PC-3 (cell line): Measurements from ENCODE around the gene TSC22D4. TPM values are rescaled to one million over a fixed set of nuclear protein-coding genes. Genes with fewer than 3 reads are reported as not detected.
"Not testable (repeated sequence)": the region's sequence is repeated elsewhere in the genome, so short reads cannot be mapped to it uniquely, and the experiment has no call there.

Experiments
- ATAC-seq: fragments of 200-7000 bp; cut with Tn5 transposase; 2 replicates; pipeline ENCODE4 v1.9.1; 2020; ENCODE audit warnings: mild to moderate bottlenecking, moderate library complexity
- BruUV-seq: library from RNA; stranded (reverse); fragments of 400-500 nt; replicated peaks from 2 replicates; lab custom pipeline; 2021; lab: Mats Ljungman, UMichigan
- CTCF ChIA-PET: fragments of 300-600 bp; sonication (Branson Sonifier 250); formaldehyde crosslinking; loops from one replicate; lab custom pipeline; 2022; ENCODE audit warnings: antibody characterized with exemption; lab: Charles Lee
- POLR2A ChIA-PET: fragments of 300-600 bp; sonication (Branson Sonifier 250); formaldehyde crosslinking; loops from one replicate; lab custom pipeline; 2022; ENCODE audit warnings: antibody characterized with exemption; ENCODE audit not compliant: unreplicated experiment; lab: Charles Lee
- DNase-seq: peaks from one replicate; pipeline ENCODE4 v3.0.0-alpha.2; 2015
- H2AFZ ChIP-seq: fragments of 300-600 bp; sonication (generic); 2 replicates; pipeline ENCODE4 v1.6.0; 2016; ENCODE audit warnings: antibody characterized with exemption, low read length
- H3F3A ChIP-seq: fragments of 300-600 bp; sonication (generic); one replicate; pipeline ENCODE4 v1.6.0; 2017; ENCODE audit warnings: antibody characterized with exemption, low read length, control low read depth, mild to moderate bottlenecking; ENCODE audit not compliant: unreplicated experiment
- H3K27ac ChIP-seq: fragments of 300-600 bp; sonication (generic); 2 replicates; pipeline ENCODE4 v1.5.1; 2016; ENCODE audit warnings: mild to moderate bottlenecking, low read length
- H3K27me3 ChIP-seq: fragments of 300-600 bp; sonication (generic); 2 replicates; pipeline ENCODE4 v1.6.1; 2016; ENCODE audit warnings: low read length, mixed read lengths
- H3K36me3 ChIP-seq: fragments of 300-600 bp; sonication (generic); 2 replicates; pipeline ENCODE4 v1.6.1; 2016; ENCODE audit warnings: low read depth, mixed run types, low read length, mixed read lengths
- H3K4me1 ChIP-seq: fragments of 300-600 bp; sonication (generic); 2 replicates; pipeline ENCODE4 v1.5.1; 2016; ENCODE audit warnings: low read length; ENCODE audit not compliant: insufficient read depth
- H3K4me2 ChIP-seq: fragments of 300-600 bp; sonication (generic); 2 replicates; pipeline ENCODE4 v1.6.0; 2016; ENCODE audit warnings: low read length
- H3K4me3 ChIP-seq: fragments of 300-600 bp; sonication (generic); 2 replicates; pipeline ENCODE4 v1.5.1; 2016; ENCODE audit warnings: mild to moderate bottlenecking, low read length, mixed read lengths
- H3K79me2 ChIP-seq: fragments of 300-600 bp; sonication (generic); 2 replicates; pipeline ENCODE4 v1.6.1; 2017; ENCODE audit warnings: low read length, mixed read lengths
- H3K9ac ChIP-seq: fragments of 300-600 bp; sonication (generic); 2 replicates; pipeline ENCODE4 v1.6.0; 2016; ENCODE audit warnings: mild to moderate bottlenecking, low read length
- H3K9me2 ChIP-seq: fragments of 300-600 bp; sonication (generic); replicated peaks from 2 replicates; pipeline ENCODE4 v1.6.1; 2016; ENCODE audit warnings: mixed run types, low read length, mixed read lengths
- H3K9me3 ChIP-seq: fragments of 300-600 bp; sonication (generic); 2 replicates; pipeline ENCODE4 v1.6.1; 2016; ENCODE audit warnings: low read length, mixed read lengths
- H4K20me1 ChIP-seq: fragments of 300-600 bp; sonication (generic); 2 replicates; pipeline ENCODE4 v1.6.1; 2016; ENCODE audit warnings: low read length, mixed read lengths
- EZH2 ChIP-seq: fragments of 300-600 bp; sonication (generic); IDR thresholded peaks from one replicate; pipeline ENCODE4 v1.6.1; 2017; ENCODE audit warnings: antibody characterized with exemption, mild to moderate bottlenecking, low read length; ENCODE audit not compliant: unreplicated experiment
- EZH2phosphoT487 ChIP-seq: fragments of 300-600 bp; sonication (generic); IDR thresholded peaks from 2 replicates; pipeline ENCODE4 v1.6.1; 2018; ENCODE audit warnings: mild to moderate bottlenecking, antibody characterized with exemption, low read length, borderline replicate concordance
- intact Hi-C: fragments of 100-400 bp; cut with micrococcal nuclease; formaldehyde crosslinking; loops from 2 replicates; pipeline ENCODE4 v1.9.0; 2023
- total RNA-seq: library from RNA; depleted of rRNA; stranded (reverse); fragments of >200 nt; gene quantifications from 2 replicates; pipeline ENCODE4 v1.2.3, GENCODE V29; 2014
- TF ChIP-seq, protein P1 (sequence below): fragments of 300-600 bp; sonication (generic); conservative IDR thresholded peaks from 2 replicates; pipeline ENCODE4 v1.5.1; 2017; ENCODE audit warnings: antibody characterized with exemption, low read depth, mild to moderate bottlenecking, low read length

Gene TSC22D4
- total RNA-seq, 1 experiment from 2014 or later, result 57.1 TPM

DNA sequence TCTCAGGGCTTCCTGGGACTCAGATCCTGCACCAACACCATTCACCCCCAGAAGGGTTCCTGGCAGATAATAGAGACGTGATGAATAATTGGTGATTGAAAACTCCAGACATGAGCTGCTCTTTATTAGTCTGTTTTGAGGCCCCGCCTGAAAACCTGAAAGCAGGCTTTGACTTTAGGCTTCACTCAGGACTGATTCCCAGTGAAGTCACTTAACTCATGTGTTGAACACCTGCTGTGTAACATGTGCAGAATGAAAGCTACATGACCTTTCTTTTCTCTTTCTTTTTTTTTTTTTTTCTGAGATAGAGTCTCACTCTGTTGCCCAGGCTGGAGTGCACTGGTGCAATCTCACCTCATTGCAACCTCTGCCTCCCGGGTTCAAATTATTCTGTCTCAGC, 23.8 kb downstream of the TSC22D4 start:
- no peak overlapping the region for H3K4me2 ChIP-seq
- no peak overlapping the region for H3K9ac ChIP-seq
- H2AFZ ChIP-seq, result no peak overlapping the region

DNA sequence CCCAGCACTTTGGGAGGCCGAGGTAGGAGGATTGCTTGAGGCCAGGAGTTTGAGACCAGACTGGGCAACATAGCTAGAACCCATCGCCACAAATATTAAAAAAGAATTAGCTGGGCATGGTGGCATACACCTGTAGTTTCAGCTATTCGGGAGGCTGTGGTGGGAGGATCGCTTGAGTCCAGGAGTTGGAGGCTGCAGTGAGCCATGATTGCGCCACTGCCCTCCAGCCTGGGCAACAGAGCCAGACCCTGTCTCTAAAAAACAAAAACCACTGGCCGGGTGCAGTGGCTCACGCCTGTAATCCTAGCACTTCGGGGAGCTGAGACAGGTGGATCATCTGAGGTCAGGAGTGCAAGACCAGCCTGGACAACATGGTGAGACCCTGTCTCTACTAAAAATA, 25.2 kb downstream of the TSC22D4 start:
- H4K20me1 ChIP-seq, H3K9ac ChIP-seq, DNase-seq, H3F3A ChIP-seq, H3K4me2 ChIP-seq, H3K9me3 ChIP-seq, H3K4me1 ChIP-seq, H3K4me3 ChIP-seq, BruUV-seq, POLR2A ChIA-PET, H3K9me2 ChIP-seq, intact Hi-C loops, H3K79me2 ChIP-seq, H3K27me3 ChIP-seq, CTCF ChIA-PET, H3K36me3 ChIP-seq, H3K27ac ChIP-seq, H2AFZ ChIP-seq, ATAC-seq: not testable (repeated sequence)

More for the DNA sequence above, 23.8 kb downstream of the TSC22D4 start:
- no peaks in the 10 kb centered on the region for H3K4me1 ChIP-seq
- no peaks in the 10 kb centered on the region for H3K27me3 ChIP-seq
- TF ChIP-seq EZH2phosphoT487 (no peak), EZH2 (no peak)
- TF ChIP-seq, protein P1, sequence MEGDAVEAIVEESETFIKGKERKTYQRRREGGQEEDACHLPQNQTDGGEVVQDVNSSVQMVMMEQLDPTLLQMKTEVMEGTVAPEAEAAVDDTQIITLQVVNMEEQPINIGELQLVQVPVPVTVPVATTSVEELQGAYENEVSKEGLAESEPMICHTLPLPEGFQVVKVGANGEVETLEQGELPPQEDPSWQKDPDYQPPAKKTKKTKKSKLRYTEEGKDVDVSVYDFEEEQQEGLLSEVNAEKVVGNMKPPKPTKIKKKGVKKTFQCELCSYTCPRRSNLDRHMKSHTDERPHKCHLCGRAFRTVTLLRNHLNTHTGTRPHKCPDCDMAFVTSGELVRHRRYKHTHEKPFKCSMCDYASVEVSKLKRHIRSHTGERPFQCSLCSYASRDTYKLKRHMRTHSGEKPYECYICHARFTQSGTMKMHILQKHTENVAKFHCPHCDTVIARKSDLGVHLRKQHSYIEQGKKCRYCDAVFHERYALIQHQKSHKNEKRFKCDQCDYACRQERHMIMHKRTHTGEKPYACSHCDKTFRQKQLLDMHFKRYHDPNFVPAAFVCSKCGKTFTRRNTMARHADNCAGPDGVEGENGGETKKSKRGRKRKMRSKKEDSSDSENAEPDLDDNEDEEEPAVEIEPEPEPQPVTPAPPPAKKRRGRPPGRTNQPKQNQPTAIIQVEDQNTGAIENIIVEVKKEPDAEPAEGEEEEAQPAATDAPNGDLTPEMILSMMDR, result no peak
- H4K20me1 ChIP-seq, result no peaks in the 10 kb centered on the region
- no peaks in the 10 kb centered on the region for H3K9me2 ChIP-seq
- H3K9me3 ChIP-seq, result no peaks in the 10 kb centered on the region
- H3F3A ChIP-seq, result no peaks in the 10 kb centered on the region
- BruUV-seq, result no TSS peak
- intact Hi-C loops, result no loop called here
- no peak for ATAC-seq
- CTCF ChIA-PET, result interaction anchor here (0.7 to 1.0 kb wide), 2 partner anchors 118 to 134 kb away, joined by 3 to 4 read pairs; no protein-coding TSS in a partner anchor
- DNase-seq, result no peak
- no peaks in the 10 kb centered on the region for H3K36me3 ChIP-seq
- H3K79me2 ChIP-seq, result no peaks in the 10 kb centered on the region
- H3K4me3 ChIP-seq, result no peak overlapping the region
- no peak overlapping the region for H3K27ac ChIP-seq
- POLR2A ChIA-PET, result no interaction called here

DNA sequence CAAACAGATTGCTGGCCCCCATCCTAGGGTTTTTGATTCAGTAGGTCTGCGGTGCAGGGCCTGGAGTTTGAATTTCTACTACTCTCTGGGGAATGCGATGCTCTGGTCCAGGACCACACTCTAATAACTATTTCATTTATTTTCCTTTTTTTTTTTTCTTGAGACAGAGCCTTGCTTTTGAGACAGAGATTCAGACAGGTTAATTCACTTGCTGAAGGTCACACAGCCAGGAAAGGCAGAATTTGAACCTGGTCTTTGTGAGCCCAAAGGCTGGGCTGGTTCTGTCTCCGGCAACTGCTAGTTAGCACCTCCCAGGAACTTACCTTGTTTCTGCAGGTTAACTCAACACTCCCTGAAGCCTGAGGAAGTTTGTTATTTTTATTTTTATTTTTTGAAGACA, 26.5 kb downstream of the TSC22D4 start:
- H3K27ac ChIP-seq, result no peak overlapping the region
- intact Hi-C loops, result no loop called here
- no peaks in the 10 kb centered on the region for H3K9me3 ChIP-seq
- no peak overlapping the region for H3K4me3 ChIP-seq
- no peaks in the 10 kb centered on the region for H3K9me2 ChIP-seq
- no TSS peak for BruUV-seq
- DNase-seq (no peak), ATAC-seq (no peak)
- no peak overlapping the region for H3K4me2 ChIP-seq
- no peaks in the 10 kb centered on the region for H4K20me1 ChIP-seq
- POLR2A ChIA-PET, result no interaction called here
- H3K79me2 ChIP-seq, result no peaks in the 10 kb centered on the region
- no peaks in the 10 kb centered on the region for H3K4me1 ChIP-seq
- H3K9ac ChIP-seq, result no peak overlapping the region
- CTCF ChIA-PET, result no interaction called here
- H3K27me3 ChIP-seq, result no peaks in the 10 kb centered on the region
- no peak overlapping the region for H2AFZ ChIP-seq
- TF ChIP-seq, protein P1, result no peak
- TF ChIP-seq EZH2phosphoT487 (no peak), EZH2 (no peak)
- H3F3A ChIP-seq, result no peaks in the 10 kb centered on the region
- H3K36me3 ChIP-seq, result no peaks in the 10 kb centered on the region
